ENCODE data around the gene ATP2A3. TPM values are rescaled to one million over a fixed set of nuclear protein-coding genes. Genes with fewer than 3 reads are reported as not detected.

Gene ATP2A3
- total RNA-seq, 1 experiment from 2014 or later, result 4.4 TPM

- intact Hi-C loops (cut with micrococcal nuclease; ENCODE audit: unreplicated experiment), result no loop called here
Measured at GRCh38 chr17:3986939-3987335, 22.7 kb upstream of the ATP2A3 start.

GRCh38 chr17:3986270-3986938 is 22.2 kb upstream of the ATP2A3 start:
- DNase-seq, result no peak
- Histone ChIP-seq H3K9me3 (ENCODE audit: insufficient read depth, low read depth) (no peaks in the 10 kb centered on the region), H3K4me2 (no peak overlapping the region), H3K27ac (no peak overlapping the region), H3K79me2 (ENCODE audit: low read depth) (no peaks in the 10 kb centered on the region), H3F3A (ENCODE audit: insufficient read depth, low read depth) (no peaks in the 10 kb centered on the region), H3K4me3 (no peak overlapping the region), H3K27me3 (ENCODE audit: insufficient read depth, low read depth) (peaks cover 21% of the 10 kb centered on the region), H3K36me3 (ENCODE audit: low read depth) (no peaks in the 10 kb centered on the region), H2AFZ (no peak overlapping the region), H4K20me1 (ENCODE audit: insufficient read depth) (no peaks in the 10 kb centered on the region), H3K9me2 (ENCODE audit: insufficient read depth) (no peaks in the 10 kb centered on the region), H3K4me1 (replicated peaks; ENCODE audit: insufficient read depth) (no peaks in the 10 kb centered on the region)
- TF ChIP-seq CTCF (conservative IDR thresholded peaks at IDR 0.05) (no peak), EZH2 (IDR thresholded peaks at IDR 0.05; ENCODE audit: low read depth) (no peak)
- CTCF ChIA-PET, result no interaction called here
- intact Hi-C loops (cut with micrococcal nuclease; ENCODE audit: unreplicated experiment), result no loop called here
- BruUV-seq (replicated peaks), result no TSS peak
- POLR2A ChIA-PET (ENCODE audit: unreplicated experiment), result no interaction called here

More at GRCh38 chr17:3986939-3987335, 22.7 kb upstream of the ATP2A3 start:
- no peak overlapping the region for H2AFZ ChIP-seq
- CTCF ChIA-PET, result no interaction called here
- no peak overlapping the region for H3K4me2 ChIP-seq
- H3K4me1 ChIP-seq (replicated peaks; ENCODE audit: insufficient read depth), result no peaks in the 10 kb centered on the region
- POLR2A ChIA-PET (ENCODE audit: unreplicated experiment), result no interaction called here
- no peak overlapping the region for H3K27ac ChIP-seq
- no peaks in the 10 kb centered on the region for H3K9me3 ChIP-seq (ENCODE audit: insufficient read depth, low read depth)
- no TSS peak for BruUV-seq (replicated peaks)
- H3K36me3 ChIP-seq (ENCODE audit: low read depth), result no peaks in the 10 kb centered on the region
- no peaks in the 10 kb centered on the region for H3K79me2 ChIP-seq (ENCODE audit: low read depth)
- no peak for TF ChIP-seq EZH2 (IDR thresholded peaks at IDR 0.05; ENCODE audit: low read depth)
- H3K27me3 ChIP-seq (ENCODE audit: insufficient read depth, low read depth), result peaks cover 25% of the 10 kb centered on the region
- H3K4me3 ChIP-seq, result no peak overlapping the region
- no peaks in the 10 kb centered on the region for H3F3A ChIP-seq (ENCODE audit: insufficient read depth, low read depth)
- H4K20me1 ChIP-seq (ENCODE audit: insufficient read depth), result no peaks in the 10 kb centered on the region
- no peaks in the 10 kb centered on the region for H3K9me2 ChIP-seq (ENCODE audit: insufficient read depth)
- DNase-seq, result no peak

GRCh38 chr17:3985846-3986245 is 21.6 kb upstream of the ATP2A3 start:
- H3K4me1 ChIP-seq (replicated peaks; ENCODE audit: insufficient read depth), result no peaks in the 10 kb centered on the region
- no peak overlapping the region for H3K4me3 ChIP-seq
- H3K9me2 ChIP-seq (ENCODE audit: insufficient read depth), result no peaks in the 10 kb centered on the region
- no peaks in the 10 kb centered on the region for H4K20me1 ChIP-seq (ENCODE audit: insufficient read depth)
- H2AFZ ChIP-seq, result no peak overlapping the region
- intact Hi-C loops (cut with micrococcal nuclease; ENCODE audit: unreplicated experiment), result no loop called here
- no peak overlapping the region for H3K4me2 ChIP-seq
- no peaks in the 10 kb centered on the region for H3K9me3 ChIP-seq (ENCODE audit: insufficient read depth, low read depth)
- H3K79me2 ChIP-seq (ENCODE audit: low read depth), result no peaks in the 10 kb centered on the region
- H3K27ac ChIP-seq, result no peak overlapping the region
- ChIA-PET POLR2A (ENCODE audit: unreplicated experiment) (no interaction called here), CTCF (no interaction called here)
- TF ChIP-seq EZH2 (IDR thresholded peaks at IDR 0.05; ENCODE audit: low read depth), result no peak
- H3F3A ChIP-seq (ENCODE audit: insufficient read depth, low read depth), result no peaks in the 10 kb centered on the region
- BruUV-seq (replicated peaks), result no TSS peak
- no peaks in the 10 kb centered on the region for H3K36me3 ChIP-seq (ENCODE audit: low read depth)
- H3K27me3 ChIP-seq (ENCODE audit: insufficient read depth, low read depth), result peaks cover 16% of the 10 kb centered on the region
- no peak for DNase-seq

- Histone ChIP-seq H3K4me3 (no peak overlapping the region), H3K9me2 (ENCODE audit: insufficient read depth) (no peaks in the 10 kb centered on the region), H3K4me2 (no peak overlapping the region), H3K27ac (no peak overlapping the region), H3K79me2 (ENCODE audit: low read depth) (no peaks in the 10 kb centered on the region), H3F3A (ENCODE audit: insufficient read depth, low read depth) (no peaks in the 10 kb centered on the region), H3K36me3 (ENCODE audit: low read depth) (no peaks in the 10 kb centered on the region), H3K27me3 (ENCODE audit: insufficient read depth, low read depth) (peaks cover 16% of the 10 kb centered on the region), H2AFZ (no peak overlapping the region), H3K4me1 (replicated peaks; ENCODE audit: insufficient read depth) (no peaks in the 10 kb centered on the region), H4K20me1 (ENCODE audit: insufficient read depth) (no peaks in the 10 kb centered on the region), H3K9me3 (ENCODE audit: insufficient read depth, low read depth) (no peaks in the 10 kb centered on the region)
- POLR2A ChIA-PET (ENCODE audit: unreplicated experiment), result no interaction called here
- intact Hi-C loops (cut with micrococcal nuclease; ENCODE audit: unreplicated experiment), result no loop called here
- CTCF ChIA-PET, result no interaction called here
- TF ChIP-seq CTCF (conservative IDR thresholded peaks at IDR 0.05) (no peak), EZH2 (IDR thresholded peaks at IDR 0.05; ENCODE audit: low read depth) (no peak)
- BruUV-seq (replicated peaks), result no TSS peak
- no peak for DNase-seq
Measured at GRCh38 chr17:3983606-3984484, 19.6 kb upstream of the ATP2A3 start.
